GM19452 (cell line): ENCODE data around the gene C1QL4.
"Not testable (repeated sequence)": the region's sequence is repeated elsewhere in the genome, so short reads cannot be mapped to it uniquely, and the experiment has no call there.

Experiments
- ATAC-seq: cut with Tn5 transposase; IDR thresholded peaks from one replicate; pipeline ENCODE4 v1.9.1; 2021; ENCODE audit not compliant: unreplicated experiment

C1QL4 gene

DNA sequence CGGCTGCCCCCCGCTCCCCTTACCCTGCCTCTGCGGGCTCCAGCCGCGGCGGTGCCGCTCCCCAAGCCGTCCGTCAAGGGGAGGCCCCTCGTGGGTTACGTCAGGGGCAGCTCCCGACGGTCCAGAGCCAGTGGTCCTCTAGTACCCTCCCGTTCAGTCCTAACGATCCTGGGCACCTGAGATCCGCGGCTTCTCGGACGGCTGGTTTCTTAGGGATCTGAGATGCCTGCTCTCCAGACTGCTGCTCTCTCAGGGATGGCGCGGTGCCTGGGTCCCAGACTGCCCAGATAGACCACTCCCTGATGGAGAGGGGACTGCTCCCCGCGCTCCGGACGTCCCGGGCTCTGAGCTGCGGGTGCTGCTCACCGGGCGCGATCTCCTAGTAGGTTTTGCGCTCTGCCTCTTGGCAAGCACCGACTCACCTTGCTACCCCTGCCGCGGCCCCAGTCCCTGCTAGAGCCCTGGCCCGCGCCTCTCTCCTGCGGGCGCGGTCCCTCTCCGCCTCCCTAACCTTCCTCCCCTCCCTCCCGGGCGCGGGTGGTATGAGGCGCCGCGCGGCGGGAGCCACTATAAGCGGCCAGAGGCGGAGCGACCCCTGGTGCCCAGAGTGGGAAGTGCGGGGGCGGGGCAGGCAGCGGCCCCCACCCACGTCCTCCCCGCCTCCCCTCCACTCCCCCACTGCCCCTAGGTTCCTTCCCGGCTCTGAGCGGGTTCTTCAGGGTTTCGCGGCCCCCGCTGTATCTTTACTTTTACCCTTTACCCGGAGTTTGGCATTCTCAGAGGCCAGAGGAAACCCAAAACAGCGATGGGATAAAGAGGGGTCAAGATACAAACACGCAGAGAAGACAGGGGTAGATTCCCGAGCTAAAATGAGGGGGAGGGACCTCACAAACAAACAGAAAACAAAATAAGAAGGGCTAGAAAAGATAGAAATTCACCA, at the start of gene C1QL4:
Gene C1QL4, minus strand, starts transcription at position 544 of the 940 bp plus-strand sequence. CDS start 711 bp downstream, outside the sequence.
- ATAC-seq: no peak

DNA sequence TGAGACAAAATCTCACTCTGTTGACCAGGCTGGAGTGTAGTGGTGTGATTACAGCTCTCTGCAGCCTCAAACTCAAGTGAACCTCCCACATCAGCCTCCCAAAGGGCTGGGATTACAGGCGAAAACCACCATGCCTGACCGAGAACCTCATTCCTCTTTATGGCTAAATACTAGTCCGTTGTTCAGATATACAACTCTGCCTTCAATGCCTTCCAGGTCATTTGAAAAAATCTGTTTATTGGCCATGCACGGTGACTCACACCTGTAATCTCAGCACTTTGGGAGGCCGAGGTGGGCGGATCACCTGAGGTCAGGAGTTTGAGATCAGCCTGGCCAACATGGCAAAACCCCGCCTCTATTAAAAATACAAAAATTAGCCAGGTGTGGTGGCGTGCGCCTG, 43.2 kb upstream of the C1QL4 start:
- not testable (repeated sequence) for ATAC-seq

DNA sequence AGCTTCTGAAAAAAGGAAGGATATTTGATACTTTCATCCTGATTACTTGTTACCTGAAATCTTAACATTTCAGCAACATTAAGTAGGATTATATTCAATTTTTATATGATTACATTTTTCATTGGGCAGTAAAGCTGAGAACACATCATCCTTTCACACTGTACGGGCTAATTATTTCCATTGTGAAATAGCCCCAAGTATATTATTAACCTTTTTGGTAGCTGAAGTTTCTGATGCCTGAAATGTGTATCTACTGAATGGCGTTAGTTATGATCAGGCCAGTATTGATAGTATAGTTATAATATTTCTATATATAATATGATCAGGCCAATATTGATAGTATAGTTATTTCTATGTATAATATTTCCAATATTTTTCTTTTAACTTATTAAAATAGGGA, 40.4 kb upstream of the C1QL4 start:
- ATAC-seq: no peak

DNA sequence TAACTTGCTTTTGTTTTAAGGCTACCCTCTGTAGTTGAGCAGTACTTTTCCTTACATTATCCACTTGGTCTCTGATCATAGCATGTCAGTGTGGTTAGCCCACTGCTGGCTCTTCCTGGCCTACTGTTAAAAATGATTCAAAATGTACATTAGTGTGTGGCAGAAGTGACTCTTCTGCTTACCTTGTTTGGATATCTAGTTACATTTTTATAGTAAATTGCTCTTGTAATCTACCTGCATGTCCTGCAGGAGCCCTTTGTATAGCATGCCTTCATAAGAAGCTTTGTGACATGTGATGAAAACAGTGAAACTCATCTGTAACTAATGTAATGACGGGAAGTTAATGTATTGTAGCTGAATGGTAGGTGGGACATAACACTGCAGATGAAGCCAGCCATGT, 38.4 kb upstream of the C1QL4 start:
- ATAC-seq: no peak

DNA sequence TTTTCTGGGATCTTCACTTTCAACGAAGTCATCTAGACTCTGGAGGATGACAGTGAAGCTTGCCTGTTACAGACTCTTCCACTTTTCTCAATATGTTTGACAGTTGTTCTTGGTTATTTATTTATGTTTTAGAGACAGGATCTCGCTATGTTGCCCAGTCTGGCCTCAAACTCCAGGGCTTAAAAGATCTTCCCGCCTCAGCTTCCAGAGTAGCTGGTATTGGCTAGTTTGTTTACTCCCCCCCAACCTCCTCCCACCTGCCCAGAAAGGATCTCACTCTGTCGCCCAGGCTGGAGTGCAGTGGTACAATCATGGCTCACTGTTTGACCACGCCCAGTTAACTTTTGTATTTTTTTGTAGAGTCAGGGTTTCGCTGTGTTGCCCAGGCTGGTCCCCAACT, 33.6 kb upstream of the C1QL4 start:
- no peak for ATAC-seq

DNA sequence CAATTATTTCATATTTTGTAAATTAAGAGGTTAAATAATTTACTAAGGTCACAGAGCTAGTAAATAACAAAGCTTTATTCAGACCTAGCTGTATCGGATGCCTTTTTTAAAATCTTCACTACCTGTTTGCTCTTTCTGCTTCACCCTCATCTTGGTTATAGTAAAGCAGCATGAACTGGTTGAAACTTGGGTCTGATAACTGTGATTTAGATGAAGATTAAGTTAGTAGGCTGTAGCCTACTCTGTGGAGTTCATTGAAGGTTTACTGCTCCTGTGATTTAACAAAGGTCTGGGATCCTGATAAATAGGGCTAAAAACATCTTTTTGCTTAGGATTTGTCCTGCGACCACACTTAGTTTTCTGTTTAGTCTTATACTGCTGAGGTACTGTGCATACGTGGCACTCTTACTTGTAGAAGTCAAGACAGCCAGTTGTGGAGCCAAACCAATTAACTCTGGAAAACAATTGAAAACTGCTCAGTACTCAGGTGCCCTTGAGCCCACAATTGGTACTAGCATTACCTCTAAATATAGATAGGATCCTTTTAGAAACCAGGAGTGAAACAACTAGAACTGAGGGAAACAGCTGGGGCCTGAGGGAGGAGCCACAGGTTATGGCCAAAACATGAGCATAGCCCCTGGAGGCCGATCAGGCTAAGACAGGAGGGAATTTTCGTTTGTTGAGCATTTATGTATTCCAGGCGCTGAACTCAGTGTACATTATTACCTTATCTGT, 32.6 kb upstream of the C1QL4 start:
- peak; percentile 42 for ATAC-seq

DNA sequence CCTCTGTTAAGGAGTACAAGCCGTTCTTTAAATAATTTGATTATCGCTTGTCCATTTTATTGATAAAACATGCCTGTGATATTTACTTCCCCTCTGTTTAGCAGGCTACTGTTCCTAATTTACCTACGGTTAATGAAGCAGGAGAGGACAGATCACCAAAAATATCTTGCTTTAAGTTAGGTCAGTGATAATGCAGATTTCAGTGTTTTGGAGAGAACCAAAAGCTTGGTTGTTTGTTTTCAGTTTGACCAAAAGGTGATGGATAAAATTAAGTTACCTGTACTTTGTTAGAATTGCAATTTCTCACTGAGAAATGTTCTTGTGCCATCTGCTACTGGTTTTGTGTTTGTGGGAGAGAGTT, 31.2 kb upstream of the C1QL4 start:
- no peak for ATAC-seq

DNA sequence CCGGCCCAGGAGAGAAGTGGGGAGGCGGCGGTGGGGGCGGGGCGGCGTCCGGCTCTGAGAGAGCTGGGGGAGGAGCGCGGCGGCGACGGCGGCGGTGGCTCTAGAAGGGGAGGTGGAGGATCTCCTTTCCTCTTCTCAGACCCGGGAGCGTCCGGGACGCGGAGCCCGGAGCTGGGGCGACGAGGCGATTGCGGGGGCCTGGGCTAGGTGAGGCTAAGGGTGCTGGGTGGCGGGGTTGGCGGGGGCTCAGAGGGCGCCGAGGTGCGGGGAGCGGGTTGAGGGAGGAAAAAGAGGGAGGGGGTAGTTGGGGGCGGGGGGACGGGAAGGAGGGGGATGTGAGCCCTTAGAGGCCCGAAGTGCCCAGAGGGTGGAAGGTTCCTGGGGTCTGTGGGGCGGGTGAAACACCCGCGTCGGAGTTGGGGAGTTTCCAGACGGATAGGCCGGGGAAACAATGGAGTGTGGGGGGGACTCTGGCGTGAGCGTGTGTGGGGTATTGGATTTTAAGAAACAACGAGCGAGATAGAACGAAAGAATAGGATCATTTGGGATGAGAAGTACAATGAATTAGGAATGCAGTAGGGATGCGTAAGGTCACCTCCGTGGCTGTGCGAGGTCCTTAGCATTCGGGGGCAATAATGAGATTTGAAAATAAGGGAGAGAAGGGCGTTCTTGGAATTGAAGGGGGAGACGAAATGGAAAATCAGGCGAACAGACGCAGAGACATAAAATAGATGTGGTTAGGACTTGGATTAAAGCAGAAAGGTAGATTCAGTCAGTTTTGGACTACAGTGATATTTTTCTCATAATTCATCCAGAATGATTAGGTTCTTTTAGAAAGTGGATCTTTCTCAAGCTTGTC, 30.6 kb upstream of the C1QL4 start, which contains the start of gene SPATS2:
Gene SPATS2, plus strand, starts transcription at position 82 of the 859 bp plus-strand sequence. CDS start 93,551 bp downstream, outside the sequence.
- ATAC-seq: no peak

DNA sequence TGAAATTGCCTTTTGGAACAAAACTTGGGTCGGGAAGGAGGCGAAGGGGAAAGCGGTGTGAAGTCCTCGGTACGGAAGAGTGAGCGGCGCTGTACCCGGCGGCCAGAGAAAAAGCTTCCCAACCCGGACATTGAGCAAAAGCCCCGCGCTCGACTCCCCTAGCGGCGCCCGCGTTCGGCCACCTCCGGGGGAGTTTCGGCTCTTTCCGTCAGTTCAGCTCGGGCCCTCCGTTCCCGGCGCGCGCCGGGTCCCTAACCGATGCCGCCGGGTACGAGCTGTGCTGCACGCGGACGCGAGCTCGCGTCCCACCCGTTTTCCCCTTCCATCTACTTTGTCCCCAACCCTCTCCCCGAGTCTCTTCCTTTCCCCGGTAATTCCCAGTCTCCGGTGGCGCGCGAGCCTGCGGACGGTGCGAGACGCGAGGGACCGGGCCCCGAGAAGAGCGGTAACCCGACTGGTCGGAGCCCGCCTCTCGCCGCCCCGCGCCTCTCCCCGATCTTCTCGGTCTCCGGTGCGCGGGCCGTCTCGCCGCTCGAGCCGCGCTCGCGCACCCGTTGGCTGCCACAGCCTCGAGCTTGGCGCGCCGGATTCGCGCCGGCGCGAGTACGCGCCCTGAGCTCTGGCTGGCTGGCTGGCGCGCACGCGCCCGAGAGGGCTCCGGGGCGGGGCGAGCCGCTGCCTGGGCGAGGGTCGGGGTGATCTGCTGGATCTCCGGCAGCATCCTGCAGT, 29.8 kb upstream of the C1QL4 start:
- ATAC-seq: peak; percentile 67

DNA sequence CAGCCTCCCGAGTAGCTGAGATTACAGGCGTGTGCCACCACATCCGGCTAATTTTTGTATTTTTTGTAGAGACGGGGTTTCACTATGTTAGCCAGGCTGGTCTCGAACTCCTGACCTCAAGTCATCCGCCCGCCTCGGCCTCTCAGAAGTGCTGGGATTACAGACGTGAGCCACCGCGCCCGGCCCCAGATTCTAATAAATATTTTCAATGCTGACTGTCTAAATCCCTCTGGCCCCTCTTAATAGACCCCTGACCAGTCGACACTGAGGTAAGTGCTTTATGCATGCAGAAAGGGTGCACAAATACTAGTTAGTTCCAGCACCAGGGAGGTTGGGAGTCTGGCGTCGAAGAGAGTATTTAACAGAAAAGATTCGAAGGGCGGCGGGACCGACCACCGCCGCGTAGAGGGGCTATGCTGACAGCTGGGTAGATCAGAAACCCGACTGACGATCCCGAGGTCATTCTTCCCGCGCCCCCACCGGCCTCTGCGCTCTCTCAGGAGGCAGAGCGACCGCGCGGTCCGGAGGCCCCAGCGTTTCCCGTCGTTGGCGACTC, 29.2 kb upstream of the C1QL4 start:
- peak; percentile 3 for ATAC-seq

DNA sequence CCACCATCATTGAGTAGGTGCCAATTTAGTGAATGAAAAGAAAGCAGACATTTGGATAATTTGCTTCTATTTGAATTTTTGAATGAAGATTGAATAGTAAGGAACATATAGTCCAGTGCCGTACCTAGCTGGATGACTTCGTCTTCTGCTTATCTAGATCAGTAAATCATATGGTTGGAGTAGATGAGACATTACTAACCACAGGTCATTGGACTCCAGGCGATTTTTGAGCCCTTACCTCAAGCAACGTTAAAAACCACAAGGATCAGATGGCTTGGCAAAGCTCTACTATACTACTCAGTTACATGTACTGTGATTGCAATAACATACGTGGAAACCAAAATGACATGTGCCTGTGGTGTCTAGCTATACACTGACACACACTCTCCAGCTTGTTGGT, 28.6 kb upstream of the C1QL4 start:
- no peak for ATAC-seq

DNA sequence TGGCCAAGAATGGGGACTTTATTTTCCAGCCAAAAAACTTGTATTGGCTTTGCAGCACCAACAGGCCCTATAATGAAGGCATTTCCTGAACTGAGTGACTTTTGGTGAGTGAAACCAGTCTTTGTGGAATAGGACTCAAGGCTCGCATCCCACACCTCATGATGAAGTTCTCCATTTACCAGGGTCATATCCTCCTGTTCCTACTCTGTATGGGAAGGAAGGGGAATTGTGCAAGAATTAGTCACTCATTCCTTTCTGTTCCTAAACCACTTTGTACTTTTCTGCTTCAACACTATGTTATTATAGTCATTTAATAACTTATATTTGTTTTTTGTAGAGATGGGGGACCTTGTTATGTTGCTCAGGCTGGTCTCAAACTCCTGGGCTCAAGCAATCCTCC, 28.0 kb upstream of the C1QL4 start:
- no peak for ATAC-seq

DNA sequence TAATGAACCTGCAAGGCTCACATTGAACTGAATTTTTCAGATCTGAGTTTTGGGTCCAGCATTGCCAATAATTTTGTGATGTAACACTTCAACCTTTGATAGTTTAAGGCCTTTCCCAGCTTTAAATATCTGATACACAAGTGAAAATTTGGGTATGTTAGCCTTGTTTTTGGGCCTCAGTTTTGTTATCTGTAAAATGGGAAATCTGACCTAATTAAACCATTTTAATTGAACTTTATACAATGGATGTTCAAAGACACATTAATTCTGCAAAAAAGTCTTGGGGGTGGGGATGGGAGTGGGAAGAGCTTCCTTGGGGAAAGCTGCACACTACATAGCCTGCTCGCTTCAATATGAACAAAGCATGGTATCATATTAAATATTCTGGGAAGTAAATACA, 25.1 kb upstream of the C1QL4 start:
- no peak for ATAC-seq

DNA sequence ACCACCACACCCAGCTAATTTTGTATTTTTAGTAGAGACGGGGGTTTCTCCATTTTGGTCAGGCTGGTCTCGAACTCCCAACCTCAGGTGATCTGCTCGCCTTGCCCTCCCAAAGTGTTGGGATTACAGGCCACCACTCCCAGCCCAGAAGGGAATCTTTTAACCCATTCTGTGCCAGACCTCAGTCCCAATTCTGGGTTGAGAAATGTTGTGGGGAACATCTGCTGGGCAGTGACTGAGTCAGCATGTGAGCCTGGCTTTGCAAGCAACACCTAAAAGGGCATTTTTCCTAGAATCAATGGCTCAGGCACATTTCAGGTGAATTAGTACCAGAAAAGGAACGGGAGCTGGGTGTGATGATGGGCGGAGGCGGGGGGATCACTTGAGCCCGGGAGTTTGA, 22.7 kb upstream of the C1QL4 start:
- no peak for ATAC-seq

DNA sequence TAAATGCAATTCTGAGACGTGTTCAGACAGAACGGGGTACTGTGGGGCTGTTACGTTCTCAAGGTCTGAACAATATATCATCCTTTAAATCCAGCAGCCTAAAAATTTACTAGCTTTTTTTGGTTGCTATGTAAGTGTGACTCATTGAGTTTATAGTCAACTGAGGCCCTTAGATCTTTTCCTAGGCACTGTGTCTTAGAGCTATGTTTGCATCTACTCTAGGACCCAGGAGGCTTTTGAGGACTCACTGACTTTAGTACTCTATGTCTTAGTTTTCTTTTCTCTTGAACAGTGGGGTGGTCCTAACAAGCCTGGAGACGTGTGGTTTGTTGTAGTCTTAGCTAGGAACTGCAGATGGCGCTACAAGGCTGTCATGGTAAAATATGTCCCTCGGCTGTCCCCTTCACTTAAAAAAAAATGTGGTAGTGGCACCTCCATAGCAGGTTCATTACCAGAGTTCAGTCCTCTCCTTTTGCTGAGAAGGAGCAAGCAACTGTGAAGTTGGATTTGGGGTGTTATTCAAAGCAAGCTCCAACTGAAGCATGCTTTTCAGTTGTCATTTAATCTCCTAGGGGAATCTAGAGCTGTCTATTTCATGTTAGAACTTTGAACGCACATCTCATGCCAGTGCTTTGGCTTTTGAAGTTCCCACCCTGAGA, 21.6 kb upstream of the C1QL4 start:
- ATAC-seq: peak; percentile 67

DNA sequence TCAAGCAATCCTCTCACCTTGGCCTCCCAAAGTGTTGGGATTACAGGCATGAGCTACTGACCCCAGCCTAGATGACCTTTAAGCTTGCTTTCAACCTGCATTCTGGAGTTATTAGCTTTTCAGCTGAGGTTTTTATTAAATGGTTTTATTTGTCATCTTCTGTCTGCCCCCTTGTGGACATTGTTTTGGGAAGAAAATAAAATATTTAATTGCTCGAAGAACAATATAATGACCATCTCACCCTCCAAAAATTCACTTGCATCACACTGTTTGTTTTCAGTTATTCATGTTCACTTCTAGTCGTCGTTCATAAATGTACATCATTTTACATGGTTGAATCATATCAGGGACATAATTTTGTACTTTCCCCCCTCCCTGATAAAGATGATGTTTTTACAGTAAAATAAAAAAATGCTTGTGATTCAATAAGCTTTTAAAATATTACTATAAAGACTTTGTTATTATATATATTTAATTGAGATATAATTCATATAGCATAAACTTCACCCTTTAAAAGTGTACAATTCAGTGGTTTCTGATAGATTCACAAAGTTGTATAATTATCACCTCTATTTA, 20.2 kb upstream of the C1QL4 start:
- ATAC-seq: no peak

DNA sequence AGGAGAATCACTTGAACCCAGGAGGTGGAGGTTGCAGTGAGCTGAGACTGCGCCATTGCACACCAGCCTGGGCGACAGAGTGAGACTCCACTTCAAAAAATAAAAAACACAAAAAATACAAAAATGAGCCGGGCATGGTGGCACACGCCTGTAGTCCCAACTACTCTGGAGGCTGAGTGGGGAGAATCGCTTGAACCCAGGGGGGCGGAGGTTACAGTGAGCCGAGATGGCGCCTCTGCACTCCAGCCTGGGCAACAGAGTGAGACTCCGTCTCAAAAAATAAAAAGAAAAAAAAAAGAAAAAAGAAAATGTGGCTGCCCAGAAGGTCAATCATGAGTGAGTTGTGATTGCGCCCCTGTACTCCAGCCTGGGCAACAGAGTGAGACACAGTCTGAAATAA, 18.9 kb upstream of the C1QL4 start:
- no peak for ATAC-seq

DNA sequence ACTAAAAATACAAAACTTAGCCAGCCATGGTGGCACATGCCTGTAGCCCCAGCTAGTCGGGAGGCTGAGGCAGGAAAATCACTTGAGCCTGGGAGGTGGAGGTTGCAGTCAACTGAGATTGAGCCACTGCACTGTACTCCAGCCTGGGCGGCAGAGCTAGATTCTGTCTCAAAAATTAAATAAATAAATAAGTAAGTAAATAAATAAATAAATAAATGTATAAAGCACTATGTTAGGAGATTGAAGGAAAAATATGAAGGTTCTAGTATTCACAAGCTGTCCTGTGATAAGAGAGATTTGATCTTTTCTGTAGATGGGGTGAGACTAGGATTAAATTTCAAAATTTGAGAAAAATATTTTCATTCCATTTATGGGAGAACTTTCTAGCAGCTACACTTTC, 15.4 kb upstream of the C1QL4 start:
- no peak for ATAC-seq

DNA sequence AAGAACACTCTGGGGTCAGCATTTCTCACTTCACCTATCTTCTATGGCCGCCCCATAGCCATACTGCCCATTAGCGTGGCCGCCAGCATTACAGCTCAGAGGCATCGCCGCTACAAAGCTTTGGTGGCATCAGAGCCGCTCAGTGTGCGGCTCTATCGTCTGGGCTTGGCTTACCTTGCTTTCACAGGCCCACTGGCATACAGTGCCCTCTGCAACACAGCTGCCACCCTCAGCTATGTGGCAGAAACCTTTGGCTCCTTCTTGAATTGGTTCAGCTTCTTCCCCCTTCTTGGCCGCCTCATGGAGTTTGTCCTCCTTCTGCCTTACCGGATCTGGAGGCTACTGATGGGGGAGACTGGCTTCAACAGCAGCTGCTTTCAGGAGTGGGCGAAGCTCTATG, 12.3 kb upstream of the C1QL4 start:
- ATAC-seq: no peak
